Peyer's patch (tissue), 4 donors: ENCODE measurements around the gene IGFBP2.

Experiments used
- CTCF ChIP-seq, 6 experiments: fragments of 450-650 bp in 4 of 6; fragments of 200-600 bp in 2 of 6; sonication (generic) in 1 of 6; IDR thresholded peaks; one replicate each; pipeline ENCODE4 v1.5.1; 2017 to 2019; ENCODE audit warnings: antibody characterized with exemption in 6 of 6, mild to moderate bottlenecking in 3 of 6, moderate library complexity in 1 of 6
- POLR2A ChIP-seq, 2 donors: fragments of 450-650 bp; IDR thresholded peaks; one replicate each; pipeline ENCODE4 v1.5.1; 2017; ENCODE audit warnings: antibody characterized with exemption in 2 of 2, mild to moderate bottlenecking in 2 of 2, moderate library complexity in 2 of 2

DNA sequence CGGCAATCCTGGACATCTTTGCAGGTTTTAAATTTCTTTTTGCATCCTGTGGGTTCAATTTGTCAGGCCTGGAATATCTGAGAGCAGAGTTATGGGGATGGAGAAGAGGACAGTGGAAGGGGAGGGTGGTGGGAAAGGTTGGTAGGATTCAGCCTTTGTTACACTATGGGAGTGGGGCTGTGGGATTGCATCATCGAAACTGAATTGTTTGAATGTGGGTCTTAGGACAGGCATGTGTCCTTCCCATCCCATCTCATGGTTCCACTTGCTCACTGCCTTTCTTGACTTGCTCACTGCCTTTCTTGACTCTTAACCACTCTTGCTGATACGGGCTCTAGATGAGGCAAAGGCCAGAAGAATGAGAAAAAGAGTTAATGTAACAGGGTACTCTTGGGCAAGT is 12.9 kb downstream of the IGFBP2 start:
- TF ChIP-seq CTCF (IDR thresholded peaks at IDR 0.05), result no peak
- no peak for TF ChIP-seq POLR2A (IDR thresholded peaks at IDR 0.05)
